ENCODE measurements around the gene VSTM2L. TPM values are rescaled to one million over a fixed set of nuclear protein-coding genes. Genes with fewer than 3 reads are reported as not detected.

Gene VSTM2L
- total RNA-seq, 1 experiment from 2014 or later = 0.71 TPM

DNA sequence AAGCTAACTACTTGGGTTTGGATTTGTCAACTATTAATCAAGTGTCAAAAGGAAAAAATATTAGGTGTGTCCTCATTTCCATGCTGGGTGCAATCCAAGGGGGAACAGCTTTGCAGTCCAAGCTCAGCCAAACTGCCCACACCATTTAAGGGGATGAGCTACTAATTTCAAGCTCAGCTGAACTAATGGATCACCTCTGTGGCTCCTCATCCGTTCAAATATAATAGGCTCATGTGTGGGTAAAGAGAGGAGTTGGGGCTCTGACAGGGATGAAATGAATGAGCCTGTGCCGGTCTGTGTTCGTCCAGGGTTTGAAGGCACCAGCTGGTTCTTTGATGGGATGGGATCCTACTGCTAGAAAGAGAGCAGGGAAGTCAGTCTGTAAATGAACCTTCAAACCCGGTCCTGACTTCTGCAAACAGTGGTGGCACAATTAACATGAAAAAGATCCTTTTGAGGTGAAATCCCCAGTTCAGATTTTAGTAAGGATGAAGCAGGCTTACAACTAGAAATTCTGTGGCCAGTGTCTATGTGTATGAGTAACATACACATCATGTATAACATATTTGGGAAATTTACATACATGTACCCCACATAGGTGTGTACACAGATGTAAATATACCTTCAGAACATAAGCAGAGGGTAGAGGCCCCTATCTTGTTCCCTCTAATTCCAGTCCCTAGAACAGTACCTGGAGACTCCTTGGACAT lies 88.4 kb downstream of the VSTM2L start:
- H3K27ac Mint-ChIP-seq (ENCODE audit: unreplicated experiment) = no peak overlapping the region
- peaks cover 10% of the 10 kb centered on the region for H3K36me3 Mint-ChIP-seq (ENCODE audit: insufficient read depth, unreplicated experiment)
- TF ChIP-seq, protein P1, sequence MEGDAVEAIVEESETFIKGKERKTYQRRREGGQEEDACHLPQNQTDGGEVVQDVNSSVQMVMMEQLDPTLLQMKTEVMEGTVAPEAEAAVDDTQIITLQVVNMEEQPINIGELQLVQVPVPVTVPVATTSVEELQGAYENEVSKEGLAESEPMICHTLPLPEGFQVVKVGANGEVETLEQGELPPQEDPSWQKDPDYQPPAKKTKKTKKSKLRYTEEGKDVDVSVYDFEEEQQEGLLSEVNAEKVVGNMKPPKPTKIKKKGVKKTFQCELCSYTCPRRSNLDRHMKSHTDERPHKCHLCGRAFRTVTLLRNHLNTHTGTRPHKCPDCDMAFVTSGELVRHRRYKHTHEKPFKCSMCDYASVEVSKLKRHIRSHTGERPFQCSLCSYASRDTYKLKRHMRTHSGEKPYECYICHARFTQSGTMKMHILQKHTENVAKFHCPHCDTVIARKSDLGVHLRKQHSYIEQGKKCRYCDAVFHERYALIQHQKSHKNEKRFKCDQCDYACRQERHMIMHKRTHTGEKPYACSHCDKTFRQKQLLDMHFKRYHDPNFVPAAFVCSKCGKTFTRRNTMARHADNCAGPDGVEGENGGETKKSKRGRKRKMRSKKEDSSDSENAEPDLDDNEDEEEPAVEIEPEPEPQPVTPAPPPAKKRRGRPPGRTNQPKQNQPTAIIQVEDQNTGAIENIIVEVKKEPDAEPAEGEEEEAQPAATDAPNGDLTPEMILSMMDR (IDR thresholded peaks at IDR 0.05; ENCODE audit: unreplicated experiment) = no peak
- H3K9me3 Mint-ChIP-seq (ENCODE audit: low read depth, unreplicated experiment) = no peaks in the 10 kb centered on the region
- intact Hi-C loops (cut with micrococcal nuclease; ENCODE audit: unreplicated experiment) = loop anchor here (5.0 kb wide), 1 partner anchor 424 kb away; no protein-coding TSS in a partner anchor
- DNase-seq = no peak
- CTCF ChIA-PET = interaction anchor here (1.7 kb wide), 1 partner anchor 48 kb away, joined by 5 read pairs; no protein-coding TSS in a partner anchor
- H3K4me1 Mint-ChIP-seq (ENCODE audit: low read depth, unreplicated experiment) = peaks cover 44% of the 10 kb centered on the region
- BruUV-seq (replicated peaks) = no TSS peak
- no peaks in the 10 kb centered on the region for H3K27me3 Mint-ChIP-seq (ENCODE audit: unreplicated experiment)
- H3K4me3 Mint-ChIP-seq (ENCODE audit: low read depth, unreplicated experiment) = peak overlapping the region; percentile 10

DNA sequence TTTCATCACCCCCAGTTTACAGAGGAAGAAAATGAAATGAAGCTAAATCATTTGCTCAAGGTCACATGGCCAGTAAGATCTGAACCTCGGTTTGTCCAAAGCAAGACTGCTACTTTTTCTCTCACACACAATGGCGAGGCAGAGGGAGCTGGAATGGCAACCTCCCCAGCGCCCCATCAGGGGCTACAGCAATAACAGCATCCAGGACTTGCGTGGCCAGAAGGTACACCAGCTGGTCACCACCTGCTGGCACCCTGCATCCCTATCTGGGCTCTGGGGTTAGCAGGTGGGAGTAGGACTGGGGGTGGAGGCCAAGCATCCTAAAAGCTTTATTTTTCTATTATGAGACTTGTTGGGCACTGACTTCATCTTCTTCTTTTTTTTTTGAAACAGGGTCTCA lies 89.0 kb downstream of the VSTM2L start:
- H3K4me1 Mint-ChIP-seq (ENCODE audit: low read depth, unreplicated experiment) = peaks cover 44% of the 10 kb centered on the region
- BruUV-seq (replicated peaks) = no TSS peak
- intact Hi-C loops (cut with micrococcal nuclease; ENCODE audit: unreplicated experiment) = loop anchor here (2.0 to 5.0 kb wide), 2 partner anchors 339 to 425 kb away; no protein-coding TSS in a partner anchor
- no peaks in the 10 kb centered on the region for H3K27me3 Mint-ChIP-seq (ENCODE audit: unreplicated experiment)
- H3K27ac Mint-ChIP-seq (ENCODE audit: unreplicated experiment) = no peak overlapping the region
- CTCF ChIA-PET = interaction anchor here (1.3 to 1.7 kb wide), 2 partner anchors 48 to 339 kb away, joined by 4 to 5 read pairs; no protein-coding TSS in a partner anchor
- no peaks in the 10 kb centered on the region for H3K9me3 Mint-ChIP-seq (ENCODE audit: low read depth, unreplicated experiment)
- no peak for DNase-seq
- no peak overlapping the region for H3K4me3 Mint-ChIP-seq (ENCODE audit: low read depth, unreplicated experiment)
- peaks cover 10% of the 10 kb centered on the region for H3K36me3 Mint-ChIP-seq (ENCODE audit: insufficient read depth, unreplicated experiment)
- TF ChIP-seq, protein P1 (IDR thresholded peaks at IDR 0.05; ENCODE audit: unreplicated experiment) = no peak

DNA sequence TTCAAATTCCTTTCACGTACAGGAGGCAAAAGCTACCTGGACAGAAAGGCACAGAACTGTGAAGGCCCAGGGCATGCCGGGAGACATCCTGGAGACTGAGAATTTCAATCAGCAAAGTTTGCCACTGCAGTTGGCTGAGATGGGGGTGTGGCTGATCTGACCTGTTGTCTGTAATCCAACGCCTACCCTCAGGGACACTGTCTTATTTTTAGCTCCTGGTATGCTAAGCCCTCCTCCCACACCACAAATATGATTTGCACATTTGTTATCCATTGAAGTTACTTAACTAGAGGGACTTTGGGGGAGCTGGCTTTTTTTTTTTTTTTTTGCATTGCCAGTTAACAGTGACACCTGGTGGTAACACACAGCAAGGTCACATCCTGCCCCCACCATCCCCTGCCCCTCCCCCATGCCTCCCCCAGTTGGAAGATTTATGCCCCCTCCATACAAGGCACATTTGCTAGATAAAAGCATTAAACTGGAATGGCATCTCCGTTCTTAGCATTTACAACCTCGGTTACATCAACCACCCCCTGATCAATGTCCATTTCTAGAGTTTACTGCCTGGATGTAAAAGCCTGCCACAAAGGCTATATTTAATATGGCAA lies 90.0 kb downstream of the VSTM2L start:
- Mint-ChIP-seq H3K4me1 (ENCODE audit: low read depth, unreplicated experiment) (peaks cover 38% of the 10 kb centered on the region), H3K9me3 (ENCODE audit: low read depth, unreplicated experiment) (no peaks in the 10 kb centered on the region), H3K27ac (ENCODE audit: unreplicated experiment) (no peak overlapping the region), H3K36me3 (ENCODE audit: insufficient read depth, unreplicated experiment) (peaks cover 20% of the 10 kb centered on the region), H3K4me3 (ENCODE audit: low read depth, unreplicated experiment) (no peak overlapping the region), H3K27me3 (ENCODE audit: unreplicated experiment) (no peaks in the 10 kb centered on the region)
- CTCF ChIA-PET = interaction anchor here (0.6 to 1.3 kb wide), 28 partner anchors 12 to 451 kb away, joined by 3 to 11 read pairs (median 4); no protein-coding TSS in a partner anchor
- intact Hi-C loops (cut with micrococcal nuclease; ENCODE audit: unreplicated experiment) = loop anchor here (1.0 to 5.0 kb wide), 3 partner anchors 91 to 426 kb away; no protein-coding TSS in a partner anchor
- peak; percentile 64 for DNase-seq
- no TSS peak for BruUV-seq (replicated peaks)
- TF ChIP-seq, protein P1 (IDR thresholded peaks at IDR 0.05; ENCODE audit: unreplicated experiment) = peak; percentile 90

DNA sequence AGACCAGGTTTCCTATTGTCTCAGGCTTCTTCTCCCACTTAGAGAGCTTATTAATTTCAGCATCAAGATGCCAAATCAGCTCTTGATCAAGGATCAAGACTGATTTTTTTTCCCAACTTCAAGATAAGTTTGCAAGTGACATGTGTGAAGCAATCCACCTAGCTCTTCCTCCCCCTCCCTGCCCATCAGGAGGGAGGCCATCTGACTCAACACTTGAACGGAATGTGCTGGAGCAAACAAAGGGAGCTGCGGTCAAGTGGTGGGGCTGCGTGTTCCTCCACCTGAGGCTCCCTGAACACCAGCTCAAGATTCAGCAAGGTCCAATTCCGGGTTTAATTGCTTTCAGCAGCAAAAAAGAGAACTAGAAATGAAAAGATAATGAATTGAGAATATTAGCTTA lies 91.6 kb downstream of the VSTM2L start:
- peak; percentile 20 for DNase-seq
- H3K36me3 Mint-ChIP-seq (ENCODE audit: insufficient read depth, unreplicated experiment) = peaks cover 34% of the 10 kb centered on the region
- H3K4me1 Mint-ChIP-seq (ENCODE audit: low read depth, unreplicated experiment) = peaks cover 22% of the 10 kb centered on the region
- CTCF ChIA-PET = interaction anchor here (0.6 to 1.1 kb wide), 3 partner anchors 89 to 443 kb away, joined by 3 to 6 read pairs (median 3); no protein-coding TSS in a partner anchor
- H3K4me3 Mint-ChIP-seq (ENCODE audit: low read depth, unreplicated experiment) = no peak overlapping the region
- H3K27ac Mint-ChIP-seq (ENCODE audit: unreplicated experiment) = no peak overlapping the region
- BruUV-seq (replicated peaks) = no TSS peak
- H3K9me3 Mint-ChIP-seq (ENCODE audit: low read depth, unreplicated experiment) = no peaks in the 10 kb centered on the region
- intact Hi-C loops (cut with micrococcal nuclease; ENCODE audit: unreplicated experiment) = loop anchor here (5.0 kb wide), 1 partner anchor 427 kb away; no protein-coding TSS in a partner anchor
- TF ChIP-seq, protein P1 (IDR thresholded peaks at IDR 0.05; ENCODE audit: unreplicated experiment) = no peak
- no peaks in the 10 kb centered on the region for H3K27me3 Mint-ChIP-seq (ENCODE audit: unreplicated experiment)

Other genes with a start within 250 kb of the VSTM2L start
- 106 and 113 TPM in 2 replicates for gene CTNNBL1, start 209.1 kb upstream of the VSTM2L start, total RNA-seq (2022)
- gene TTI1, start 130.3 kb downstream of the VSTM2L start, total RNA-seq (2022) = 54.0 and 57.0 TPM in 2 replicates
- gene RPRD1B, start 130.6 kb downstream of the VSTM2L start, total RNA-seq (2022) = 53.5 and 61.8 TPM in 2 replicates